Mesenchymal stem cell (in vitro differentiated cells and primary cell): ENCODE measurements around the gene AFTPH.
A peak's percentile ranks its signal among the peaks of the same experiment; 100 is the strongest.

Experiments used
- DNase-seq: peaks from one replicate; pipeline ENCODE4 v3.0.0-alpha.2; 2013
- H2AFZ ChIP-seq: one replicate; pipeline ENCODE4 v1.6.1; 2013; ENCODE audit warnings: low read depth, mild to moderate bottlenecking, control low read depth, inconsistent platforms, low read length, moderate library complexity
- H2AK5ac ChIP-seq: 2 replicates; pipeline ENCODE4 v1.6.1; 2013; ENCODE audit warnings: low read length, moderate library complexity, mild to moderate bottlenecking, inconsistent platforms; ENCODE audit not compliant: severe bottlenecking
- H2BK120ac ChIP-seq: one replicate; pipeline ENCODE4 v1.6.1; 2013; ENCODE audit warnings: low read depth, mild to moderate bottlenecking, inconsistent platforms, low read length, moderate library complexity
- H2BK12ac ChIP-seq, 2 experiments: one replicate each; pipeline ENCODE4 v1.6.1; 2013; ENCODE audit warnings: inconsistent platforms in 2 of 2, low read length in 2 of 2, mild to moderate bottlenecking in 2 of 2, moderate library complexity in 2 of 2, control low read depth in 1 of 2
- H2BK15ac ChIP-seq: one replicate; pipeline ENCODE4 v1.6.1; 2013; ENCODE audit warnings: mild to moderate bottlenecking, low read depth, inconsistent platforms; ENCODE audit not compliant: poor library complexity, severe bottlenecking
- H2BK5ac ChIP-seq: 2 replicates; pipeline ENCODE4 v1.6.1; 2013; ENCODE audit warnings: low read depth, mild to moderate bottlenecking, low read length, control low read depth, inconsistent platforms; ENCODE audit not compliant: poor library complexity, severe bottlenecking
- H3K14ac ChIP-seq, 2 experiments: one replicate each; pipeline ENCODE4 v1.6.1; 2013; ENCODE audit warnings: inconsistent platforms in 2 of 2, low read length in 2 of 2, control low read depth in 1 of 2, mild to moderate bottlenecking in 1 of 2, moderate library complexity in 1 of 2
- H3K18ac ChIP-seq, 2 experiments: one replicate each; pipeline ENCODE4 v1.6.1; 2013; ENCODE audit warnings: inconsistent platforms in 2 of 2, low read length in 2 of 2, control low read depth in 1 of 2, low read depth in 1 of 2, mild to moderate bottlenecking in 1 of 2
- H3K23ac ChIP-seq, 2 experiments: one replicate each; pipeline ENCODE4 v1.6.1; 2013; ENCODE audit warnings: inconsistent platforms in 2 of 2, low read length in 2 of 2, mild to moderate bottlenecking in 2 of 2, moderate library complexity in 2 of 2, control low read depth in 1 of 2
- H3K27ac ChIP-seq: 2 replicates; pipeline ENCODE4 v1.5.1; 2013; ENCODE audit warnings: mild to moderate bottlenecking, moderate library complexity, low read length, control low read depth, inconsistent platforms; ENCODE audit not compliant: poor library complexity, severe bottlenecking
- H3K27me3 ChIP-seq, 2 experiments: 2 replicates each; pipeline versions ENCODE4 v1.6.1 to v1.7.0; 2013; ENCODE audit warnings: low read length in 2 of 2, mild to moderate bottlenecking in 2 of 2, moderate library complexity in 2 of 2, control low read depth in 1 of 2, inconsistent platforms in 1 of 2; ENCODE audit not compliant: control insufficient read depth in 1 of 2, insufficient read depth in 1 of 2
- H3K36me3 ChIP-seq, 2 experiments: 2 replicates each; pipeline versions ENCODE4 v1.6.1 to v1.7.0; 2013; ENCODE audit warnings: low read length in 2 of 2, control low read depth in 1 of 2, inconsistent platforms in 1 of 2, low read depth in 1 of 2, mild to moderate bottlenecking in 1 of 2; ENCODE audit not compliant: insufficient read depth in 2 of 2, control insufficient read depth in 1 of 2
- H3K4ac ChIP-seq, 2 experiments: one replicate each; pipeline ENCODE4 v1.6.1; 2013; ENCODE audit warnings: inconsistent platforms in 2 of 2, low read length in 2 of 2, mild to moderate bottlenecking in 2 of 2, moderate library complexity in 2 of 2, control low read depth in 1 of 2, low read depth in 1 of 2
- H3K4me1 ChIP-seq: 2 replicates; pipeline ENCODE4 v1.6.1; 2013; ENCODE audit warnings: low read depth, low read length, control low read depth; ENCODE audit not compliant: control insufficient read depth, insufficient read depth
- H3K4me2 ChIP-seq: 2 replicates; pipeline ENCODE4 v1.6.1; 2013; ENCODE audit warnings: low read length, mild to moderate bottlenecking, inconsistent platforms; ENCODE audit not compliant: poor library complexity, severe bottlenecking
- H3K4me3 ChIP-seq, 2 experiments: 2 replicates each; pipeline versions ENCODE4 v1.5.1 to v1.7.0; 2013; ENCODE audit warnings: low read length in 2 of 2, mild to moderate bottlenecking in 2 of 2, control low read depth in 1 of 2, low read depth in 1 of 2; ENCODE audit not compliant: insufficient read depth in 1 of 2
- H3K79me1 ChIP-seq: replicated peaks from 2 replicates; pipeline ENCODE4 v1.6.1; 2013; ENCODE audit warnings: mild to moderate bottlenecking, control low read depth, low read length, inconsistent platforms; ENCODE audit not compliant: poor library complexity, severe bottlenecking
- H3K9ac ChIP-seq: 2 replicates; pipeline ENCODE4 v1.7.0; 2013; ENCODE audit warnings: mild to moderate bottlenecking, low read length, moderate library complexity
- H3K9me3 ChIP-seq: 2 replicates; pipeline ENCODE4 v1.7.0; 2013; ENCODE audit warnings: mild to moderate bottlenecking, low read length; ENCODE audit not compliant: control insufficient read depth
- H4K8ac ChIP-seq: one replicate; pipeline ENCODE4 v1.6.1; 2013; ENCODE audit warnings: inconsistent platforms, mild to moderate bottlenecking, low read length, moderate library complexity
- H4K91ac ChIP-seq: one replicate; pipeline ENCODE4 v1.6.1; 2013; ENCODE audit warnings: mild to moderate bottlenecking, low read length, inconsistent platforms
- WGBS: methylation state at CpG from one replicate; pipeline ENCODE4 v1.1.7; 2013; ENCODE audit warnings: mixed read lengths; 5-methylcytosine and 5-hydroxymethylcytosine counted together

AFTPH gene

GRCh38 chr2:64482765-64483504 lies 41.2 kb upstream of the AFTPH start:
- Histone ChIP-seq H3K4me3 (no peak overlapping the region), H3K9ac (no peak overlapping the region), H2BK12ac (no peak overlapping the region), H3K79me1 (no peaks in the 10 kb centered on the region), H4K8ac (peak overlapping the region; percentile 36), H2BK5ac (no peak overlapping the region), H3K14ac (no peak overlapping the region), H4K91ac (no peak overlapping the region), H3K36me3 (no peaks in the 10 kb centered on the region), H3K9me3 (no peaks in the 10 kb centered on the region), H3K27me3 (peaks cover 11 to 18% of the 10 kb centered on the region in 2 experiments), H3K23ac (no peak overlapping the region), H3K4me1 (no peaks in the 10 kb centered on the region), H2AFZ (no peak overlapping the region), H3K4me2 (no peak overlapping the region), H2AK5ac (no peak overlapping the region), H2BK15ac (no peak overlapping the region), H3K18ac (no peak overlapping the region), H2BK120ac (no peak overlapping the region), H3K27ac (no peak overlapping the region), H3K4ac (no peak overlapping the region)
- peak; percentile 54 for DNase-seq
- WGBS = 25% methylated on average over 3 of the region's 5 CpGs

- Histone ChIP-seq H3K4ac (no peak overlapping the region), H3K9ac (peak overlapping the region; percentile 52), H2BK5ac (no peak overlapping the region), H3K4me3 (no peak overlapping the region), H3K27me3 (peaks cover 11 to 22% of the 10 kb centered on the region in 2 experiments), H4K91ac (no peak overlapping the region), H3K4me1 (no peaks in the 10 kb centered on the region), H3K36me3 (no peaks in the 10 kb centered on the region), H2AK5ac (no peak overlapping the region), H3K23ac (no peak overlapping the region), H4K8ac (no peak overlapping the region), H2AFZ (no peak overlapping the region), H3K18ac (no peak overlapping the region), H3K9me3 (no peaks in the 10 kb centered on the region), H2BK120ac (no peak overlapping the region), H2BK15ac (no peak overlapping the region), H3K27ac (no peak overlapping the region), H3K79me1 (no peaks in the 10 kb centered on the region), H2BK12ac (no peak overlapping the region), H3K14ac (no peak overlapping the region), H3K4me2 (no peak overlapping the region)
- DNase-seq = no peak
- 84% methylated on average over 4 of the region's 4 CpGs for WGBS
These were observed 38.8 kb upstream of the AFTPH start for GRCh38 chr2:64485331-64485730.

GRCh38 chr2:64485961-64486360 lies 38.2 kb upstream of the AFTPH start:
- Histone ChIP-seq H3K36me3 (no peaks in the 10 kb centered on the region), H3K4me2 (no peak overlapping the region)
- peak; percentile 17 for DNase-seq

GRCh38 chr2:64487256-64488049 lies 36.7 kb upstream of the AFTPH start:
- no peak overlapping the region for H2BK12ac ChIP-seq
- no peaks in the 10 kb centered on the region for H3K36me3 ChIP-seq
- H3K27me3 ChIP-seq = peaks cover 7 to 22% of the 10 kb centered on the region in 2 experiments
- H3K9ac ChIP-seq = no peak overlapping the region
- no peak overlapping the region for H2AK5ac ChIP-seq
- H2AFZ ChIP-seq = no peak overlapping the region
- H3K4me1 ChIP-seq = no peaks in the 10 kb centered on the region
- H3K27ac ChIP-seq = no peak overlapping the region
- H3K4me3 ChIP-seq = no peak overlapping the region
- no peak overlapping the region for H2BK5ac ChIP-seq
- H2BK120ac ChIP-seq = no peak overlapping the region
- H3K79me1 ChIP-seq = no peaks in the 10 kb centered on the region
- DNase-seq = peak; percentile 8
- H4K91ac ChIP-seq = no peak overlapping the region
- no peaks in the 10 kb centered on the region for H3K9me3 ChIP-seq
- no peak overlapping the region for H3K23ac ChIP-seq
- H3K14ac ChIP-seq = peak overlapping the region in 1 of 2 experiments; percentile 23
- H3K4ac ChIP-seq = no peak overlapping the region
- no peak overlapping the region for H3K18ac ChIP-seq
- H3K4me2 ChIP-seq = no peak overlapping the region
- no peak overlapping the region for H2BK15ac ChIP-seq
- no peak overlapping the region for H4K8ac ChIP-seq
- WGBS = 71% methylated on average over 8 of the region's 10 CpGs

More at GRCh38 chr2:64485961-64486360, 38.2 kb upstream of the AFTPH start:
- 79% methylated on average over 8 of the region's 8 CpGs for WGBS
- Histone ChIP-seq H2BK120ac (no peak overlapping the region), H4K8ac (no peak overlapping the region), H3K4me3 (no peak overlapping the region), H3K23ac (no peak overlapping the region), H2BK12ac (no peak overlapping the region), H3K18ac (no peak overlapping the region), H3K4ac (no peak overlapping the region), H3K27me3 (peaks cover 7 to 22% of the 10 kb centered on the region in 2 experiments), H3K27ac (no peak overlapping the region), H3K9me3 (no peaks in the 10 kb centered on the region), H2AK5ac (no peak overlapping the region), H2AFZ (no peak overlapping the region), H3K14ac (no peak overlapping the region), H4K91ac (no peak overlapping the region), H3K79me1 (no peaks in the 10 kb centered on the region), H3K4me1 (no peaks in the 10 kb centered on the region), H3K9ac (peak overlapping the region; percentile 52), H2BK5ac (no peak overlapping the region), H2BK15ac (no peak overlapping the region)
